Measurements from ENCODE around the gene TMC8.

GRCh38 chr17:78132084-78132676, 1.6 kb downstream of the TMC8 start:
- no peak for TF ChIP-seq TAF1 (conservative IDR thresholded peaks at IDR 0.05)
- TF ChIP-seq GABPA (IDR thresholded peaks at IDR 0.05 in 1 of 2, conservative IDR thresholded peaks at IDR 0.05 in 1 of 2): no peak
- no peak for TF ChIP-seq CTCF (IDR thresholded peaks at IDR 0.05; ENCODE audit: low read depth, low read length, missing input control)
- TF ChIP-seq EGR1 (IDR thresholded peaks at IDR 0.05; ENCODE audit: low read depth in 2 of 2): no peak
- TF ChIP-seq ZBTB33 (IDR thresholded peaks at IDR 0.05): no peak

Measured in liver (tissue), 3 donors.